Measurements from ENCODE around the gene PLSCR4. TPM values are rescaled to one million over a fixed set of nuclear protein-coding genes. Genes with fewer than 3 reads are reported as not detected.

The PLSCR4 gene
- total RNA-seq, 2 donors from 2014 or later, result 19.4 to 28.5 TPM

GRCh38 chr3:146178006-146178689, 72.8 kb downstream of the PLSCR4 start:
- Histone ChIP-seq H3K27ac (no peak overlapping the region), H3K9me3 (no peaks in the 10 kb centered on the region), H3K27me3 (no peaks in the 10 kb centered on the region), H3K4me3 (no peak overlapping the region), H3K36me3 (replicated peaks in 1 of 2; ENCODE audit: insufficient read depth in 1 of 2, low read depth in 2 of 2) (no peaks in the 10 kb centered on the region), H3K4me1 (no peaks in the 10 kb centered on the region)
- ATAC-seq, result no peak
- WGBS, 2 donors, result 77 to 78% methylated on average over 6 of the region's 6 CpGs
- TF ChIP-seq POLR2A (IDR thresholded peaks at IDR 0.05) (no peak), CTCF (IDR thresholded peaks at IDR 0.05) (no peak)
- DNase-seq, result no peak
- intact Hi-C loops (cut with DNase I), result no loop called here

- Histone ChIP-seq H3K4me3 (no peak overlapping the region), H3K9me3 (no peaks in the 10 kb centered on the region), H3K27me3 (no peaks in the 10 kb centered on the region), H3K36me3 (replicated peaks in 1 of 2; ENCODE audit: insufficient read depth in 1 of 2, low read depth in 2 of 2) (no peaks in the 10 kb centered on the region), H3K4me1 (no peaks in the 10 kb centered on the region), H3K27ac (no peak overlapping the region)
- TF ChIP-seq CTCF (IDR thresholded peaks at IDR 0.05) (no peak), POLR2A (IDR thresholded peaks at IDR 0.05) (no peak)
- intact Hi-C loops (cut with DNase I), result no loop called here
- ATAC-seq (no peak), DNase-seq (no peak)
- 73 to 82% methylated on average over 1 of the region's 1 CpG for WGBS, 2 donors
These were observed 73.4 kb downstream of the PLSCR4 start for GRCh38 chr3:146177519-146177918.

GRCh38 chr3:146177072-146177471, 73.8 kb downstream of the PLSCR4 start:
- Histone ChIP-seq H3K9me3 (no peaks in the 10 kb centered on the region), H3K36me3 (replicated peaks in 1 of 2; ENCODE audit: insufficient read depth in 1 of 2, low read depth in 2 of 2) (no peaks in the 10 kb centered on the region), H3K27me3 (no peaks in the 10 kb centered on the region), H3K4me1 (no peaks in the 10 kb centered on the region), H3K4me3 (no peak overlapping the region), H3K27ac (no peak overlapping the region)
- intact Hi-C loops (cut with DNase I), result no loop called here
- TF ChIP-seq CTCF (IDR thresholded peaks at IDR 0.05), result no peak
- TF ChIP-seq POLR2A (IDR thresholded peaks at IDR 0.05), result no peak
- 71 to 76% methylated on average over 3 of the region's 3 CpGs for WGBS, 2 donors
- DNase-seq (no peak), ATAC-seq (no peak)

- no peak for ATAC-seq
- intact Hi-C loops (cut with DNase I), result no loop called here
- H3K9me3 ChIP-seq, result no peaks in the 10 kb centered on the region
- peaks cover under 1% of the 10 kb centered on the region for H3K4me1 ChIP-seq
- H3K4me3 ChIP-seq, result no peak overlapping the region
- no peak overlapping the region for H3K27ac ChIP-seq
- no peaks in the 10 kb centered on the region for H3K36me3 ChIP-seq (replicated peaks in 1 of 2; ENCODE audit: insufficient read depth in 1 of 2, low read depth in 2 of 2)
- WGBS, 2 donors, result 64 to 82% methylated on average over 1 of the region's 1 CpG
- TF ChIP-seq POLR2A (IDR thresholded peaks at IDR 0.05), result no peak
- no peak for TF ChIP-seq CTCF (IDR thresholded peaks at IDR 0.05)
- DNase-seq, result no peak
- H3K27me3 ChIP-seq, result no peaks in the 10 kb centered on the region
These were observed 78.3 kb downstream of the PLSCR4 start for GRCh38 chr3:146172586-146172985.

- no peak for DNase-seq
- H3K4me1 ChIP-seq, result peaks cover 19% of the 10 kb centered on the region
- H3K9me3 ChIP-seq, result no peaks in the 10 kb centered on the region
- no peak for TF ChIP-seq POLR2A (IDR thresholded peaks at IDR 0.05)
- TF ChIP-seq CTCF (IDR thresholded peaks at IDR 0.05), result no peak
- no peaks in the 10 kb centered on the region for H3K36me3 ChIP-seq (replicated peaks in 1 of 2; ENCODE audit: insufficient read depth in 1 of 2, low read depth in 2 of 2)
- H3K4me3 ChIP-seq, result no peak overlapping the region
- intact Hi-C loops (cut with DNase I), result no loop called here
- no peak for ATAC-seq
- no peaks in the 10 kb centered on the region for H3K27me3 ChIP-seq
- 91 to 100% methylated on average over 1 of the region's 1 CpG for WGBS, 2 donors
- no peak overlapping the region for H3K27ac ChIP-seq
These were observed 80.3 kb downstream of the PLSCR4 start for GRCh38 chr3:146170591-146170990.
